ENCODE results near the gene RAD51D.

RAD51D gene

GRCh38 chr17:35089586-35090296, 29.9 kb downstream of the RAD51D start:
- DNase-seq, result no peak

GRCh38 chr17:35088881-35089585, 30.6 kb downstream of the RAD51D start:
- peak; percentile 26 for DNase-seq

- peak; percentile 6 for DNase-seq
Observed at GRCh38 chr17:35088356-35088880, 31.2 kb downstream of the RAD51D start.

GRCh38 chr17:35087731-35088355, 31.8 kb downstream of the RAD51D start:
- no peak for DNase-seq

- DNase-seq, result no peak
Observed at GRCh38 chr17:35086931-35087573, 32.6 kb downstream of the RAD51D start.

GRCh38 chr17:35086164-35086563, 33.5 kb downstream of the RAD51D start:
- no peak for DNase-seq

- DNase-seq, result no peak
Observed at GRCh38 chr17:35084987-35085386, 34.7 kb downstream of the RAD51D start.

- no peak for DNase-seq
Observed at GRCh38 chr17:35083071-35083470, 36.6 kb downstream of the RAD51D start.

GRCh38 chr17:35082073-35082657, 37.5 kb downstream of the RAD51D start:
- DNase-seq, result no peak

- no peak for DNase-seq
Observed at GRCh38 chr17:35081638-35082037, 38.0 kb downstream of the RAD51D start.

GRCh38 chr17:35080536-35080935, 39.1 kb downstream of the RAD51D start:
- DNase-seq, result no peak

GRCh38 chr17:35079547-35080423, 39.9 kb downstream of the RAD51D start:
- no peak for DNase-seq

GRCh38 chr17:35076874-35077273, 42.8 kb downstream of the RAD51D start:
- DNase-seq, result no peak

- DNase-seq, result no peak
Observed at GRCh38 chr17:35074711-35075707, 44.7 kb downstream of the RAD51D start.

- DNase-seq, result no peak
Observed at GRCh38 chr17:35073991-35074627, 45.6 kb downstream of the RAD51D start.

GRCh38 chr17:35073183-35073790, 46.4 kb downstream of the RAD51D start:
- DNase-seq, result no peak

- DNase-seq, result no peak
Observed at GRCh38 chr17:35069311-35069710, 50.3 kb downstream of the RAD51D start.

GRCh38 chr17:35068249-35068648, 51.4 kb downstream of the RAD51D start:
- no peak for DNase-seq

- DNase-seq, result no peak
Observed at GRCh38 chr17:35065880-35066279, 53.8 kb downstream of the RAD51D start.
